DMS53 treated with DMSO at 0.1 percent for 48 hours (cell line): ENCODE results near the gene FGG.

Experiments
- DNase-seq: peaks from one replicate; lab custom pipeline; 2025; ENCODE audit not compliant: unreplicated experiment; lab: John Stamatoyannopoulos, UW

The FGG gene

DNA sequence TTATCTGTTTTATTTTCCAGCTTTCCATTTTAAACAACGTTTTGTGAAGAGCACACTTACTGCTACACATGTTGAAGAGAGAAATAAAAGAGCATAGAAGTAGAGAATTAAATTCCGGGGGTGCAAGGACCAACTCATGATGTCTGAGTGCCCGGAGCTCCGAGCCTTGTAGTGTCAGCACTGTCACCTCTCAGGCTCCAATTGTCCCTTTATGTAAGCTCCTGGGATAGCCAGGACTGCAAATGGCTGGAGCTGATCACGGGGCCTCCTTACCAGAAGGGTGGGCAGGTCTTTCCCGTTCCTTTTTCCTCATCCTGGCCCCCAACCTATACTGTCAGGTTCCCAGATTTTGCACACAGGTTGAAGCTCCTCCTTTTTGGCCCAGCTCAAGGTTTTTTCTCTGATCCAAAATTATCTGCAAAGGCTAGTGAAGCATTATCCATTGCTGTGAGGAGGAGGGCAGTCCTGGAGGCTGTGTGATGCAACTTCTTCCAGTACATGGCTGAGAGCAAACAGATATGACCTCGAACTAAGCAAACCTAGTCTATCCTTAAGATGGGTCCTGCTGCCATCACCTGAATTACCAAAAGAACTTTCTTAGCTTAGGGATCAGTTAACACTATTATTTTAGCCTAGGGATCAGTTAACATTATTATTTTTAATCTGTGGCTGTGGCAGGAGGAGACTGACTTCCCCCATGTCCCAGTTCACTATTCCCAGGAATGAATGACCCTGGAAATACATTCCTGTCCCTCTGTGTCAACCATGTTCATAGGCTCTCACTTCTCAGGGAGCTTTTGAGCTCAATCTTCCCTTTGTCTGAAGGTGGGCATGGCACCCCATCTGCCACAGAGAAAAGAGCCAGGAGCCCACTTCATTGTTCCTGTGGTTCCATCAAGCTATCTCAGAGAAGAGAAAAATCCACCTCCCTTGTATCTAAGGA, at the start of gene FGG:
TSS of gene FGG (minus strand) at position 185 of the 943 bp plus-strand sequence. CDS start at position 138, 47 bp downstream.
- no peak for DNase-seq

DNA sequence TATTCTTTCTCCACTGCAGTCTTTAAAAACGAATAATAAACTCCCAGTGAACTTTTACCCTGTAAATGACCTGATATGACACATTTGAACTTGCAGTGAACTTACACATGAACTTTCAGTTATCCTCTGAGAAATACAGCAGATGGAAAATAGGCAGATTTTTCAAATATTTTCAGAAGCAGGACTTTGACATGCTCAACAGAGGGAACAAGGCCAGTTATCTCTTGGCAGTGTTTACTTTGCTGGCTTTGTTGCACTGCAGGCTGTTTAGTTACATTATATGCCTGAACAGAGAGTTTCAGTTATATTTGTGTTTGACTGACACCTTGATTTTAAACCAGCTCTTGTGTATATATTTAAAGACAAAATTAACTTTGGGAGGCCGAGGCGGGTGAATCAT, 47.6 kb upstream of the FGG start:
- DNase-seq: no peak

DNA sequence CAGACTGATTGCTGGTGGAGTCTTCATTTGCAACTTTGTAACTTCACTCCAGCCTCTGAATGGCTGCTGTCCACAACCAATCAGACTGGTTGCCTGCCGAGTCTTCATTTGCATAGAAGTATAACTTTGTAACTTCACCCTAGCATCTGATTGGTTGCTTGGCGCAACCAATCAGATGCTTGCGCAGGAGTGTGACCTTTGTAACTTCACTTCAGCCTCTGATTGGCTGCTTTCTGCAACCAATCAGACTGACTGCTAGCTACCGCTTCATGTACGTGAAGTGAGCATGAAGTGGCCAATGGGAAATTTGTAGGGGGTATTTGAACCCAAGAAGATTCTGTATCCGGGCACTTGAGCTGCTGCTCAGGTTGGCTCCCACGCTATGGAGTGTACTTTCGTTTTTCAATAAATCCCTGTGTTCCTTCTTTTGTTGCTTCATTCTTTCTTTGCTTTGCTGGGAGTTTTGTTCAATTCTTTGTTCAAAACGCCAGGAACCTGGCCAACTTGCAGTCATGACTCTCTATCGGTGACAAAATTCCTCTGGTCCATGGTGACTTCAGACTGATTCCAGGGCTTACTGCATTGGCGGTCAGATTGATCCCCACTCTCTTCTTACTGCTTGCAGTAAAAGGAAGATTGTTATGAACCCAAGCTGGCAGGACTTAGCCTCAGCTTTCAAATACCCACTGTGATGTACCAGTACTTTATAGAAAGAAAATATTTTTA, 46.4 kb upstream of the FGG start:
- DNase-seq: no peak

DNA sequence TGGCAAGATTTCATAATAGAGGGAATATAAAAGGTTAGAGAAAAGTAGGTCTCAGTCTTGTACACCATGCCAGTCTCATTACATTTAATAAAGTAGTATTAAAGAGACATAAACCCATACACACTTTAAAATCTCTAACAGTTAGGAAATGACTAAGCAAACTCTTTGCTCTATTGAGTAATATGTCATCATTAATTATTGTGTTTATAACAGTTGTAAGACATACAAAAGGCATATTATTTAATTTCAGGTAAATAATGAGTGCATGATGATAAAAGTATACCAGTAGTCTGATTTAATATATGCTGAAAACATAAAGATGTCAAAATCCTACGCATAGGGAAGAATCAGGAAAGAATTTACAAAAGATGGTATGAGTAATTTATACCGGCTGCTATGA, 31.0 kb upstream of the FGG start:
- no peak for DNase-seq

DNA sequence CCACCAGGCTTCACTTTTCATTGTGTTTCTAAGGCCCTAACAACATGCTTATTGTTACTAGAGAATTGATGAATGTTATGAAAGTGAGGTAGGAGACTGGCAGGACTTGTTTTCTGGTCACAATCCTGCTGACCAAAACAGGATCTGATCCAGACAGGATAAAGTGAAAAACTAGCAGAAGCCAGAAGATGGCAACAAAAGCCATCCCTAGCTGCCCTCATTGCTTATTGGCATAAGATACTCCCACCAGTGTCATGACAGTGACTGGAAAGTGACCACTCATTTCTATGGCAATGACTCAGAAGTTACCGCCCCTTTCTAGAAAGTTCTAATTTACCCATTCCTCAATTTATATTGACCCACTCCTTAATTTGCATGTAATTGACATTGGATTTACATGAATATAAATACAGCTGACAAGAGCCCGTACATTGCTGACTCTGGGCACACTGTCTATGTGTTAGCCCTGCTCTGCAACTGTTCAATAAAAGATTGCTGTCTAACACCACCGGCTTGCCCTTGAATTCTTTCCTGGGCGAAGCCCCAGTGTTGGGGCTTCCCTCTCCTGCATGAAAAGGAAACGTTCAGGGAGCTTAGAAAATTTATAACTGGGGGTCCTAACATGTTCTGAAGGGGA, 30.0 kb upstream of the FGG start:
- DNase-seq: no peak

DNA sequence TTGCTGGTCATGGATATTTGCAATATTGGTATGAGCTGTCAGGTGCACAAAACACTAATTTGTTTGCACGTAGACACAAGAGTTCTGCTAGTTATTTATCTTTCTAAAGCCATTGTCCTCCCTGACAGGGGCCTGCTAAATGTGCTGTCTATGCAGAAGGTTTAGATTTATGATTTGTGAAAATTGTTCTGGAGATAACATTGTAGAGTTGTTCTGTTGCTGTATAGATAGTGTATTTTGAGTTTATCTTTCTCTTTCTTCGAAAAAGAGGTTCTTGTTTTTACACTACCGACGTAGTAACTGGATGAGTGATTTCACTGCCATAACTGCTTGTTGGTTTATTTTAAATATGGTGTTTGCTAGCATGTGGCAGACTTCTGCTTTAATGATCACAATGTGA, 28.5 kb upstream of the FGG start:
- no peak for DNase-seq

DNA sequence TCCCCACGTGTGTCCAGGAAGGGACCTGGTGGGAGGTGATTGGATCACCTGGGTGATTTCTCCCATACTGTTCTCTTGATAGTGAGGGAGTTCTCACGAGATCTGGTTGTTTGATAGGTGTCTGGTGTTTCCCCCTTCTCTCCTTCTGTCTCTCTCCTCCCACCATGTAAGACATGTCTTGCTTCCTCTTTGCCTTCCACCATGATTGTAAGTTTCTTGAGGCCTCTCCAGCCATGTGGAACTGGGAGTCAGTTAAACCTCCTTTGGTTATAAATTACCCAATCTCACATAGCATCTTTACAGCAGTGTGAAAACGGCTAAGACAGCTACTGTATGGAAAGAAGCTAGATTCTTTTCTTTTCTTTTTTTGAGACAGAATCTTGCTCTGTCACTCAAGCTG, 21.6 kb upstream of the FGG start:
- no peak for DNase-seq

DNA sequence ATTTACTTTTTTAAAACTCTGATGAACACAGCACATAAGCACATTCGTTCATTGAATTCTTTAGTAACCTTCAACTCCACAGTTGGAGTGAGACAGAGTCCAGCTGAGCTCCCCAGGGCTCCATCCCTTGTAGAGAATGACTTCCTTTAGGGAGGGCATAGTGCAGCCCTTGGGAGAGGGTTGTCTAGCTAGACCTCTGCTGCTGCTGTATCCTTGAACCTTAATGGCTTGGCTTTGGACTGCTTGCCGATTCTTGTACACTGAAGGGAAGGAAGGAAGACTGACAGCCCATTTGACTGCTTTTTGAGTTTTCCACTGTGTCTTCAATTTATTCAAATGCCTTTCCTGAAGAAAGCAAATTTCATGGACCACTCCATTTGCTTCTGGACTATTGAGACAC, 19.4 kb upstream of the FGG start:
- no peak for DNase-seq

DNA sequence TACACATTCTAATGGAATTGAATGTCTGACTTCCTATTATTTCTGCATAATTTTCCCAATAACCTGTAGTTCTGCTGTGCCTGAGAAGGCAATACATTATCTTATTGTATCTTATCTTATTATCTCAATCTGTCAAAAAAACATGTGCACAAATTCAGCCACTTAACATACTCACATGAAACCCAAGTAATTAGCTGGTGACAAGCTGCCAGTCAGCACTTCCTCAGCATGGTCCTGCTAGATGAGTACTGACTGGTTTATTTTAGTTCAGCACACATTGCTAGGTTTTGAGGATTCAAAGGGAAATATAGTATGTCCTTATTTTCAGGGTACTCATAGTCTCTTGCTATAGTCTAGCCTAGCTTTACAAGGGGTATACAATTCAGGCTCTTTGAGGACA, 17.9 kb upstream of the FGG start:
- no peak for DNase-seq

DNA sequence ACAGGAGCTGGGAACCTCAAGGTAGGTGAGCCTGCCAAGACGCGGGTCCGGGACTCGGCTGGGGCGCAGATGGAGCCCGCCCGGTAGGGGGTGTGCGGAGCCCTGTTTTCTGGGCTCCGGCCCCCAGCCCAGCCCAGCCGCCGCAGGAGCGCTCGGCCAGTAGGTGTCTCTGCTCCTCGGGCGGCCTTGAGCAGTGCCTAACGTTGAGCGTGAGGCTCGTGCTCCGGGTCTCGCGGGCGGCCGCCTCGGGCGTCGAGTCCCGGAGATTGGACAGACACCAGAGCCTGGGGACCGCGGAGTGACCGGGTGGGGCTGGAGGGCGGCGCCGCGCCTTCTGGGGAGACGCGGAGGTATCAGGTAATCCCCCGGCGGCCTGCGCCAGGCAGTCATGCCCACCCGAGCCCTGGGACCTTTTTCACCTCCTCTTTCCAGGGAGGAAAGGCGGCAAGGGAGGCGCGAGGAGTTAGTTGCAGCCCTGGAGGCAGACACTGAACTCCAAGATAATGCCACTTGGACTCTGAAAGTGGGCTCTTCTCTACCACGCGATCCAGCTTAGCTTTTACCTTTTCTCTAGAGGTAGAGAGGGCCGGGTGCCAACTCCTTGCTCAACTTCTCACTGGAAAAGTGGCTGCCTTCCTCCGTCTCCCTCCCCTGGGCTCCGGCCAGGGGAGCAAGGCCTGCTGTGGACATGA, 14.5 kb upstream of the FGG start:
- peak; percentile 16 for DNase-seq

DNA sequence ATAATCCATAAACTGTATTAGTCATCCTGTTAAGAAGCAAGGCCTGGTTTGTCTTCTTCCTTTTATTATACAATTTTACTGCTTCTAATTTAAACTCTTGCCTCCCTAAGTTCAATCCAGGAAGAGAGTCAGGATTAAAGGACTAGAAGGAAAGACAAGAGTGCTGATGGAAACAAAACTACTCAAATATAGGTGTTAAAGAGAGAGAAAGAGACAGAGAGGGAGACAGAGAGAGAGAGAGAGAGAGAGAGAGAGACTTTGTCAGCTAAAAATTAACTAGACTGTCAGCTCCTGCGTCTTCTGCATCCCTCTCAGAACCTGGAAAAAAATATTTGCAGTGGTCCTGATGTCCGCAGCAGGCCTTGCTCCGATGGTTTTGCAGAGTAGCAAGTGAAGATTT, 13.5 kb upstream of the FGG start:
- DNase-seq: no peak

DNA sequence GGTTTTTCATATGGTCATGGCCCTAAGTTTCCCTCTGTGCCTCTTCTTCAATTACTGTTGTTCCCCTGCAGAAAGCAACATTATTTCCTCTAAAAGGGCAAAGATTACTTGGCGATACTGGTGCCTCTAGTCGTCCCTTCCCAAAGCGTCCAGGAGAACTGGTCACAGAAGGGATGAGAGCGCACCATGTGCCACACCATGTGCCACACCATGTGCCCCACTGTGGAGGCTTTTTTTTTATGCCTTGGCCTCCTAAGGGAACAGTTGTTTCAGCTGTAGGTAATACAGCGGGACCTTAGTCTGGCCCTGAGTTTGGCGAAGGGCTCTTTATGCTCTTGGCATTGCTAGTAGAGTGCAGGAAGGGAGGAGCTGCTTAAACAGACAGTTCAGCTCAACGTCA, 11.5 kb upstream of the FGG start:
- DNase-seq: no peak

DNA sequence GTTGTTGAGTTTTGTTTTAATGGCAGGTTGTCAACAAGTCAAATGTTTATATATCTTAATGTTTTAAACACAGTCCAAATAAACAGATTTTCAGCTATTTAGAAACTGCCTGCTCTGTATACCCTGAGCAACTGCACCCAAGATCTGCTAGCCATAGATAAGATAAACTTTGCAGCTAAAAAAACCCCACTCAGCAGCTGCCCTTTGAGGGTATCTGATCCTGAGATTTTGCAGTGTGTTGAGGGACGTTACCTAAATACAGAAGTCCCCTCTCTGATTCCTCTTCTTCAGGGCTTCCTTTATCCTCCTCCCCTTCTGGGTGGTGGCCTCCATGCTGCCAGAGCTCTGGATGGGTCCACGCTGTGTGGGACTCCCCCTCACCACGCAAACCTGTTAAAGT, 11.0 kb upstream of the FGG start:
- no peak for DNase-seq

DNA sequence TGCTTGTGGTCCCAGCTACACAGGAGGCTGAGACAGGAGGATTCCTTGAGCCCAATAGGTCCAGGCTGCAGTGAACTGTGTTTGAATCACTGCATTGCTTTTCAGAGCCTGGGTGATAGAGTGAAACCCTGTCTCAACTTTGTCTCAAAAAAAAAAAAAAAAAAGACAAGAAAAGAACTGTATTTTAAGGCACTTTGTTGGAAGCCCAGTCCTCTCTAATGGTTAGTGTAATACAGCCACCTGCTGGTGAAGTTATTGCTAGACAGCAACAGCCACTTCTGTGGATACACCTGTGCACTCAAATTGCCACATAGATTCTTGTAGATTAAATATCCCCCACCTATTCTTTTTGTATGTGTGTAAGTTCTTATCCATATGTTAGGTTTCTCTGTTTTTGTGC, 10.1 kb upstream of the FGG start:
- peak; percentile 26 for DNase-seq

DNA sequence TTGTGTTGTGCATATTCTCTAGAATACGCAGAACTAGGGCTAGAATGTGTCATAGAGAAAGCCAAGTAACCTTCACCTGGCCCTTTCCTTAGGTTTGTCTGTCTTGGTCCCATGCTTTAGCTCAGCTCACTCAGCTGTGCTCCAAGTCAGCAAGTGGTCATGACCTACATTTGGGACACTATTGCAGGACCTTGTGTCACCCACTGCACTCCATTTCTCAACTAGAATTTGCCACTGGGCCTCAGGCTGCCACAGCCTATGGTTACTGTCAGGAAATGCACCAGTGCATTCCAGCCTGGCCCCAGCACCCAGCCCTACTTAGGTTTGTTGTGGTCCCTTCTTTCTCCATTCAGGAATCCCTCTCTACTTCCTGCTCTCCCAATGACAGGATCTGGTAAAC, 7.7 kb upstream of the FGG start:
- DNase-seq: no peak

DNA sequence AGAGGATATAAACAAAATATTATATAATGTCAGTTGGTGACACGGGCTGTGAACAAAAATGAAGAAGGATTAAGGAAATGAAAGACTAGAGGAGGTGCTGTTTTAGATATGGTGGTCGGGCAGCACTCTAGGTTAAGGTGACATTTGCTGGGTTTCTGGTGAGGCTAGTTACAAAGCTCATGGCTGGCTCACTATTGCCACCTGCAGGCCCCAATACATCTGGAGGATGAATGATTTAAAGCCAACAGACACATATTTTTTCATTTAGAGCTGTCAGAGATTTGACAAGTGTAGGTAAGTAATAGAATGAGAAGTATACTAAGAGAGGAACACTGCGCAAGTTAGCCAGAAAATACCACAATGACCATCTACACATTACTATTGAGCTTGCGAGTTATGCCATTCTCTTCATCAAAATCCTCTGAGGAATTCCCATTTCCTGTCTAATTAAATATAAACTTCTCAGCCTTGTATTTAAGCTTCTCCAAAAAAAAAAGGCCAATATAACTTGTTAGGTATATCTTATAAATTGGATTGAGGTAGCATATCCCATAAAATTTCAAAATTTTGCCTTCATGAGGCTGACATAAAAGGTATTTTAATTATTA, 6.4 kb upstream of the FGG start:
- peak; percentile 21 for DNase-seq

DNA sequence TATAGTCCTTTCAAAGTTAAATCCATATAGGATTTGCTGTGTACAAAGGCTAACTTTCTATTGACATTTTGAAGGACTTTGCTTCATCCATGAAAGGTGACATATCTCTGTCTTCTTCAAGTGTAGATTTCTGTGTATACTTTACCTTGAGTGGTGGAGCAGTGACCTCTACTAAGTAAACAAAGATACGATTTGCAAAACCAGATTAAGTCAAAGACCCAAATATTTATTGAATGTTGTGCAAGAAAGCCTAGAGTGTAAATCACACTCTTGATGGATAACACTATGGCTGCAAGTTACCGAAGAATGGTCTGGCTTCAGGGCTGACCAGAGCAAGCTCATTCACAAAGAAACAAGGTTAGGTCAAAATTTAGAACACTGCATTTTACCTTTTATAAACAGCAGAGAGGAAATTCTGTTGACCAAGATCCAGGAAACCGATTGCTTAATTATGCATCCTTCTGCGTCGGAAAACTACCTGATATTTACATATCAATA, 5.4 kb upstream of the FGG start:
- no peak for DNase-seq

DNA sequence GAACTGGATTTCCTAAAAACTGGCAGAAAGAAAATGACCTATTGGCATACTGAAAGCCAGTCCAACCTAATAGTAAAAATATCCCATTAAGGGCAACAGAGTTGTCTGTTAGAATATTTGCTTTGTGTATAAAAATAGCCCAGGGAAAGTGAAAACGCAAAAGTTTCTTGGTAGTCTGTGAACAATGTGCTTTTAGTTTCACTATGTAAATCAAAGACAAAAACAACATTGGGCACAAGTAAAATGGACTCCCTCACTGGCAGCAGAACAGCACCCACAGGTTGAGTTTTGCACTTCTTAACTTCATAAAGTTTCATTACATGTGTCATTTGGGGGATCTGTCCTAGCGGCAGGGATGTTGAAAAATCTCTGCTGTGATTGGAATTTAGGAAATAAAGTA, 4.3 kb upstream of the FGG start:
- DNase-seq: no peak

DNA sequence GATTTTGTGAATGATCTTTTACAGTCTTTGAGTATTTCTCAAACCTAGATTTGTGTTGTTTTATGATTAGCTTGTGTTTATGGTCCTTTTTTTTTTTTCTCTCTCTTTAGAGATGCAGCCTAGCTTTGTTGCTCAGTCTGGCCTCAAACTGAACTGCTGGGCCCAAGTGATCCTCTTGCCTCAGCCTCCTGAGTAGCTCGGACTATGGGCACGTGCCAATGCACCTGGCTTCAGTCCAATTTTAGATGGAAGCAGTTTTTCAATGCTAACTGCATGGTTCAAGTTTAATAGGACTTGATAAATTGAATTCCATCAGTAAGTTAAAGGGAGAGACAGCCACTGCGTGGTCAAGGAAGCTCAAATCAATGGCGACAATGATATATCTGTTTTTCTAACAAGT, 3.8 kb upstream of the FGG start:
- DNase-seq: no peak

DNA sequence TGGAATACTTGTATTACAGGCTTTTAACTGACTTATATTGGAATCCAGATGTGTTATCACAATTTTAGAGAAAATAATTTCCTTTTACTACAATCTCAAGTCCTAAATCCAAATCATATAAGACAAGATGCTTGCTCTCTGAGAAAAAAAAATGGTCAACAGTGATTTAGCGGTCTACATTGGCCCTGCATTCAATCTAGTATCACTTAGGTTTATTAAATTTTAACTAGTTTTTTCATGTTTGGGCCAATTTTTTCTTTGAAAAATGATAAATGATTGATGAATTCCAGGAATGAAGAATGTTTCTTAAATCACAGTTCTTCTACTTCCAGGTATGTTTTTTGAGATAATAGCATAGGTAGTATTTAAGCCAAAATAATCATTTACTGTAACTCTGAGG, 2.8 kb upstream of the FGG start:
- DNase-seq: no peak

DNA sequence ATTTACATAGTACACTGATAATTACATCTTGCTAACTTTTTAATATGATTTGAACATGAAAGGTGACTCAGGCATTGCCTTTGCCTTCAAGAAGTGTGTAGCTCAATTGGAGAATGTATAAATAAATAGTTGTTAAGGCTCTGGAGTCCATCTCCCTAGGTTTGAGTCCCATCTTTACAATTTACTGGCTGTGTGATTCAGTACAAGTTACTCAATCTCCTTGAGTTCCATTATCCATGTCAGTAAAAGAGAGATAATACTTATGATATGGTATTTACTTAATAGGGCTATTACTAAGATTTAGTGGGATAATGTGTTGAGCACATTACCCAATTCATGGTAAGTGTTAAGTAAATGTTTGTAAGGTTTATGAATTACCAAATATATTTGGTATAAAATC, 1.9 kb upstream of the FGG start:
- no peak for DNase-seq
